ENCODE results near the gene KAT2B.
"Not testable (repeated sequence)": the region's sequence is repeated elsewhere in the genome, so short reads cannot be mapped to it uniquely, and the experiment has no call there.

Gene KAT2B

DNA sequence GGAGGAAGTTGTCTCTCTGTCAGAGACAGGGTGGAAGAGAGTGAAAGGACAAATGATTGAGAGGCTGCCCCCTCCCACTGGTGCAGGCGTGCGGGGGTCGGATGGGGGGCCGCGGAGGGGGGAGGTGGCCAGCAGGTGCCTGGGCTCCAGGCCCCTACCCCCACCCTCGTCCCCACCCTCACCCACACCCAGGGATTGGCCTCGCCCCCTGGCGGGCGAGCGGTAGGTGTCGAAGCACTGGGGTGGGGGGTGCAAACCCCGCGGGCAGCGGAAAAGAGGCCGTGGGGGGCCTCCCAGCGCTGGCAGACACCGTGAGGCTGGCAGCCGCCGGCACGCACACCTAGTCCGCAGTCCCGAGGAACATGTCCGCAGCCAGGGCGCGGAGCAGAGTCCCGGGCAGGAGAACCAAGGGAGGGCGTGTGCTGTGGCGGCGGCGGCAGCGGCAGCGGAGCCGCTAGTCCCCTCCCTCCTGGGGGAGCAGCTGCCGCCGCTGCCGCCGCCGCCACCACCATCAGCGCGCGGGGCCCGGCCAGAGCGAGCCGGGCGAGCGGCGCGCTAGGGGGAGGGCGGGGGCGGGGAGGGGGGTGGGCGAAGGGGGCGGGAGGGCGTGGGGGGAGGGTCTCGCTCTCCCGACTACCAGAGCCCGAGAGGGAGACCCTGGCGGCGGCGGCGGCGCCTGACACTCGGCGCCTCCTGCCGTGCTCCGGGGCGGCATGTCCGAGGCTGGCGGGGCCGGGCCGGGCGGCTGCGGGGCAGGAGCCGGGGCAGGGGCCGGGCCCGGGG lies at the start of gene KAT2B:
KAT2B (plus strand) TSS at position 682 of the 783 bp plus-strand sequence; CDS start at position 714, 32 bp downstream.
- DNase-seq = peak; percentile 59

DNA sequence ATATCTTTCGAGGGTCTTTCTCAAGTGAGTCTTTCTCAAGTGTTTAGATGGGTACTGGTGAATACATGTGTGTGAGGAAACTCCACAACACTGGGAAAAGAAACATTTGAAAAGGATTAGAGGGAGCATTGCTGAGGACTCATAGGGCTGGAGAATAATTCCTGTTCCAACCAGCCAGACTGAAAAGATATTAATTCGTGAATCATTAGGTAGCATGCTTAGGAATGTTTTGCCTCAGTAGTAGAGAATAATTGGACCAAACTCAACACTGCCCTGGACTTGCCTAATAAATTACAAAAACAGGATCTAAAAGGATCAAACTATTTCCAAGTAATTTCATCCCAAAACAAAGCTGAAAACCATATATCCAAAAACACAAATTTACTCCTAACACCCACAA lies 45.5 kb upstream of the KAT2B start:
- DNase-seq = no peak

DNA sequence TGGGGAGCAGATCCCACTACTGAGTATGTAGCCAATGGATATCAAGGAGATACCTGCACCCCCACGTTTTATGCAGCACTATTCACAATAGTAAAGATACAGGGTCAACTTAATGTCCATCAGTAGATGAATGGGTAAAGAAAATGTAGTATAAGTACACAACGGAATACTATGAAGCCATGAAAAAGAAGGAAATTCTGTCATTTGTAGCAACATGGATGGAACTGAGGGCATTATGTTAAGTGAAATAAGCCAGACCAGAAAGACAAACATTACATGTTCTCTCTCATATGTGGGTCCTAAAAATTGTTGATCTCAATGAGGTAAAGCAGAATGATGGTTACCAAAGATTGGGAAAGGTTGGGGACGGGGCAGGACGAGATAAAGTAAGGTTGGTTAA lies 42.7 kb upstream of the KAT2B start:
- DNase-seq = no peak

DNA sequence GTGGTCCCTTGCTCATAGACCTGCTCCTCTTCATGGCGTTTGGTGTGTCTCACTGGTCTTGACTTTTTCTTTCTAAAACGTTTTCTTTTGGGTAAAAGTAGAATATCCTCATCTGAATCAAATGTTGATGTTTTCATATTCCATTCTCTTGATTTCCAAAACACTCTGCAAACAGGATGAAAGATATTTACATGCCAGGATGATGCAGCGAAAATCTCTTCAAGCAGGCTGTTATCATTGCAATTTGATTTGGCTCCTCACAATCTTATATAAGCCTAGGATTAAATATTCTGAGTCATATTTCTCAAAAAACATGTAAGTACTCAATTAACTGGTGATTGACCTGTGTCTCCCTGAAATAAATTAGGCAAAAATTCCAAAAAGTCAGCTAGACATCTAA lies 38.3 kb upstream of the KAT2B start:
- no peak for DNase-seq

DNA sequence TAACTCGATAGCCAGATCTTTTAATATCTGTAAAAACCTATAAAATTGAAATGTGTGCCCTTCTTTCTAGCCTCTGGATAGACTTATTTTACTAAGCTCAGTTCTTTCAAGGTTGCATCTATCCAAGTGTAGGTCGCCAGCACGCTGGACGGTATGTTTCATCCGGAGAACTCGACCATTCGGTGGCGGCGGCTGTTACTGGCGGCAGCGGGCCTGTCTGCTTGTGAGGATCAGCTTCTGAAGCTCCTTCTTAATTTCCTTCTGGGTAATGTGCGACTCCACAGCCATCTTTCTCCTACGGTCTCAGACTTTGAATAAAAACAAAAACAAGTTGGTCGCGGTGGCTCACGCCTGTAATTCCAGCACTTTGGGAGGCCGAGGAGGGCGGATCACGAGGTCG lies 32.3 kb upstream of the KAT2B start:
- DNase-seq = no peak

DNA sequence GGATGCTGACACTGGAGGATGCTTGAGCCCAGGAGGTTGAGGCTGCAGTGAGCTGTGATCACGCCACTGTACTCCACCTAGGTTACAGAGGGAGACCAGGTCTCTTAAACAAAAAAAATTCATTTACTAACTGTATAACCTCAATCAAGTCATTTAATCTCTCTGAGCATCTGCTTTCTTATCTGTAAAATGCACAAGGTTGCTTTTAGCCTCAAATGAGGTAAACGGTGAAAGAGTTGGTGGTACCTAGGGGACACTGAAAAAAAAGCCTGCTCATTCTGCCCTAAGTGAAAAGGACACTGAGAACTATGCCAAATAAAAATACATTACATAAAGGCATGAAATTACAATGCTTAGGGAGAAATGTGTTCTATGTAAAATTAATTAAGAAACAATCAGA lies 31.6 kb upstream of the KAT2B start:
- no peak for DNase-seq

DNA sequence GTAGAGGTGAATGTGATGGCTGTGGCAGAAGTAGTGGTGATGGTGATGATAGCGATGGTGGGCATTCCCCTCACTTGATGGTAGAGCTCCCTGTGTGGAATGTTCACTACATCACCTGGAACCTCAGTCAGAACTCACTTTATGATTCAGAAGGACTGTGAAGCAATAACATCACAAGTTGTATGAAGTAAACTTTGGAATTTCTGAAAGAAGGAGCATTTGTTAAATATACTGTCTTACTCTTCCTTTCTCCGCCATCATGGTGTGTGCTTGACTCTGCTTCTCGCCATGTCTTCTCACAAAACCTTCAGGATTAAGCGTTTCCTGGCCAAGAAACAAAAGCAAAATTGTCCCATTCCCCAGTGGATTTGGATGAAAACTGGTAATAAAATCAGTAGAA lies 28.1 kb upstream of the KAT2B start, which contains the start of gene PP2D1:
PP2D1 (minus strand) TSS at position 101 of the 400 bp plus-strand sequence. CDS start 192 bp downstream, outside the sequence.
- DNase-seq = no peak

DNA sequence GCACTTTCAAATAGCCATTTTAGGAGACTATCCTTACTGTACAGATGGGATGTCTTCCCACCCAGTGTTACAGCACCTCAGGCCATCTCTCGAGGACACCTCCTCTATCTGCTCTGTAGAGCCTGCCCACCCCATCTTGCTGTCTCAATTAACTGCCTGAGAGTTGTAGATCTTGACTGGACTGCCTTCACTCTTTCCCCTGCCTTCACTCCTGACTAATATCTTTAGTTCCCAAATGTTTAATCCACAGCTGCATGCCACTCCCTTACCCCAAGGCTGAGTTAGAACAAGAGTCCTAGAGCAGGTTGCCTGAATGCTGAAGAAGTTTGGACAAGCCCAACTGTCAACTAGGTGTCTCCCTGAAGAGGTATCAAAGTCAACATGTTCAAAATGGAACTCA lies 26.9 kb upstream of the KAT2B start:
- no peak for DNase-seq

DNA sequence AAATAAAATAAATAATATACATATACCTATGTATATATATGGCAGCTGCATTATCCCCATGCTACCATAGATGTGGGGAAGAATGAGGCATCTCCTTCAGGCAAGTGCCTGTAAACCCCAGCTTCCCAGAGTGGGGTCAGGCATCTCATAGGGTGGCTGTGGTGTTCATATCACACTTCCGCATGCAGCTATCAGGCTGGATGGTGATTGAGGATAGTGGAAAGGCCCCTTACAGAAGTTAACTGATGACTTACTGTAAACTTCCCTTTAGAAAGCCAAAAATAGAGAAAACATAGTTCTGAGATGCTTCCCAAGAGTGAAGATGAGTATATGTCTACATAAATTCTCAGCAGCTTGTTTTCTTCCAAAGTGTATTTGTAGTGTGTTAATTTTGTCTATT lies 24.7 kb upstream of the KAT2B start:
- no peak for DNase-seq

DNA sequence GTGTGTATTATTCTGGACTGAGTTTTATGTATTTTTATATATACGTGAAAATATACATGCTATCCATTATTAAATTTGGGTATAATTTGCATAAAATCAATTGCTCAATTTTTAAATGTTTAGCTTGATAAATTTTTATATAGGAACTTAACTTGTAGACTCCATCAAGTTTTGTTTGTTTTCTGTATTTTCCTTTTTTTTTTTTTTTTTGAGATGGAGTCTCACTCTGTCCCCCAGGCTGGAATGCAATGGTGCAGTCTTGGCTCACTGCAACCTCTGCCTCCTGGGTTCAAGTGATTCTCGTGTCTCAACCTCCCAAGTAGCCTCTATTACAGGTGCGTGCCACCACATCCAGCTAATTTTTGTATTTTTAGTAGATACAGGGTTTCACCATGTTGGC lies 24.2 kb upstream of the KAT2B start:
- DNase-seq = not testable (repeated sequence)

DNA sequence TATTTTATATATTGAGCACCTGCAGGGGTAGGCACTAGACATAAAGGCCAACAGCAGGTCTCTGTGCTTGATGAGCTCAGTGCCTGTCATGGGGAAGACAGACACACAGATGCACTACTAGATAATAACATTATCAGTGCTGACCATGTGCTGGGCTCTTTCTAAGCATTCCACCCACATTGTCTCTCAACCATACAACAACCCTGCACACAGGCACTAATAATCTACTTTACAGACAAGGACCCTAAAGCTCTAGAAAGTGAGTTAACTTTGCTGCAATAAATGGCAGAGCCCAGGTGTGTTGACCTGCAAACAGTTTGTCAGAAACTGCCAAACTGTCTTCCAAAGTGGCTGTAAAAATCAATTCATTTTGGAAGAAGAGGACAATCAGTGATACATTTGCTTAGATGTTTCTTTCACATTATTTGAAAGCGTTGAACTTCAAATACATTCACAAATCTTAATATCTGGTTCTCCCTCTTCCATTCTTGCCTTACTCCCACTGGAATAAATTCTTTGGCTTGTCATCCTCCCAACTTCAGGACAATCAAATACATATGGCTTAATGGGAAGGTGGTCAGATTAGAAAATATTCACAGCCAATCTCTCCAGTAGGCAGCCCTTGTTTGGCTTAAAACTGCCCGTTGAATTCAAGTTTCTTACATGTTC lies 17.2 kb upstream of the KAT2B start:
- no peak for DNase-seq

DNA sequence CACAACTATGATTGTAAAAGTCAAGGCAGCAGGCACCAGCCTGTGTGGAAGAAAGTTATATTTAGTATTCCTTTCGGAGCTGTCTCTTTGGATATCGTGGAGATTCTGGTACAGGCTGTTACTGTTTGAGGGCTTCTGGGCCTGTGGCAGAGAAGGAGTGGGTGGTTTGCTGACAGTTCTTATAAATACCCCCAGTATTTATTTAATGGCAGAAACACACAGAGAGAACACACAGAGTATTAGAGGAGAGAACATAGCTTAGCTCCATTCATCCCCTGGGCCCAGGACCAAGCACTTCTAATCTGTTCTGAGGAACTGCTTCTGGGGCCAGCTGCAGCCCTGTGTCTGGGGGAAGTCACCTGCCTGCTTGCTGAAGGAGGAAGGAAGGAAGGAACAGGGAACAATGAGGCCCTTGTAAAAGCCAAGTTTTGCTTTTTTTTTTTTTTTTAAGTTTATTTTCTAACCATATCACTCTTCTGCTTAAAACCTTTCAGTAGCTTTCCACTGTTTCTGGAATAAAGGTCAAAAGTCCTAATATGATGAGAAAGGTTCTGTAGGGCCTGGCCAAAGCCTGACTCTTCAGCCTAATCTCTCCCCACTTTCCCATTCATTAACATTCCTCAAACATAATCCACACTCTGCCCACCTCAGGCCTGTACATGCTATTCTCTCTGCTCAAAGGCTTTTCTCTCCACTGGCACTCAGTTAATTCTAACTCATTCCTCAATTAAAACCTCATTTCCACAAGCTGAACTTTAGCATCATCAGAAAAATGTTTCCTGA lies 16.4 kb upstream of the KAT2B start:
- DNase-seq = no peak

DNA sequence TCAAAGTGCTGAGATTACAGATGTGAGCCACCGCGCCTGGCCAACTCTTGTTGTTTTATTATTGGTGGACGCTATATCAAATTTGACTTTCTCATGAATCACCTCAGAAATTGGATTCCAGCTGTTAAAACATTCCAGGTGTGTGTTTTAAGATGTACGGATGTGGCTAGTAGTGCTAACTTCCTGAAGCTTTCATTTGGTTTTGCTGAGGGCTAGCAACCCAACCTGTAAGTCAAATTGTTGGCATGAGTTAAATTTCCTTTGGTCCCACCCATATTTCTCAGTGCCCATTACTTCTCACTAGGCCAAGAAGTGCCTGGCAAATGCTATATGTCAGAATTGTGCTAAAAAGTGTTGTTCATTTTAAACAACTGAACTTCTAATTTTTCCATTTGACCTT lies 13.1 kb upstream of the KAT2B start:
- DNase-seq = no peak

DNA sequence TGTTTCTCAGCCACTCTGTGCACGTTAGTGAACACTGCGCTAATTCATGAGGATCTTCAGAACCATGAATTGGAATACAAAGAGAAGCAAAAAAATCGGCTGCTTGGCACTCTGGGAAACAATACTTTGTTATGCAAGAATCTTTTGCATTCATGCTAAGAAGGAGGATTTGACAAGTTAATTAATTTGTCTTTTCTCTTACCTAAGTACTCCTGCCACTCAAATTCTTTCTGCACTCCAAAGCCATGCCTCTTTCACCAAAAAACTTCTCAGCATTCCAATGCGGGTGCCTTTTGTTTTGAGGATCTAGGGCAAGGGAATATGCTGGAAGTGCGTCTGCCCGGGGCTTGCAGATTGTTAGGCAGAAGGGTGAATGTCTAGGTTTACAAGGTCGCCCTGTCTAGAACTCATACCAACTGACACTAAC lies 11.3 kb upstream of the KAT2B start:
- no peak for DNase-seq

DNA sequence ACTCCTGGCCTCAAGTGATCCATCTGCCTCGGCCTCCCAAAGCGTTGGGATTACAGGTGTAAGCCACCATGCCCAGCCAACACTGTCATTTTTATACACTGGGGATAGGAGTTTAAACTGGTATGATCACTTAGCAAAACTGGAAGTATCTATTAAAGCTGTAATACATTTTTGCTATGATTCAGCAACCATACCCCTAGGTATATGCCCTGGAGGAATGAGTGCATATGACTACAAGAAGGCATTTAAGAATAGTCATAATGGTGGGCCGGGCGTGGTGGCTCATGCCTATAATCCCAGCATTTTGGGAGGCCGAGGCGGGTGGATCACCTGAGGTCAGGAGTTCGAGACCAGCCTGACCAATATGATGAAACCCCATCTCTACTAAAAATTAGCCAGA lies 8.3 kb upstream of the KAT2B start:
- DNase-seq = not testable (repeated sequence)

DNA sequence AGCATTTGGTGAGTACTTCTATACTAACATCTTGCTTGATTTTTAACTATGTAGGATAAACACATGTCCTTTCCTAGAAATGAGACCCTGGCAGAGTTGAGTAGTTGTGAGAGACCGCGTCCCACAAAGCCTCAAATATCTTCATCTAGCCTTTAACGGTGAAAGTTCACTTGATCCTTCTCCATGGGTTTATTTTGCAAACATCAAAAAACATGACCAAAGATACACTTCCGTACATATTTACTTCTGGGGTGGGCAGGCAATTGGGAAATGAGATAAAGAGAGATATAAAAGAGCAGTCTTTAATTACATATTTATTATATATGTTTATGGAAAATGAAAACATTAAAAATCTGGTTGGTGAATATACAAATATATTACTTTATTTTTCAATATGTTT lies 5.2 kb upstream of the KAT2B start:
- no peak for DNase-seq

DNA sequence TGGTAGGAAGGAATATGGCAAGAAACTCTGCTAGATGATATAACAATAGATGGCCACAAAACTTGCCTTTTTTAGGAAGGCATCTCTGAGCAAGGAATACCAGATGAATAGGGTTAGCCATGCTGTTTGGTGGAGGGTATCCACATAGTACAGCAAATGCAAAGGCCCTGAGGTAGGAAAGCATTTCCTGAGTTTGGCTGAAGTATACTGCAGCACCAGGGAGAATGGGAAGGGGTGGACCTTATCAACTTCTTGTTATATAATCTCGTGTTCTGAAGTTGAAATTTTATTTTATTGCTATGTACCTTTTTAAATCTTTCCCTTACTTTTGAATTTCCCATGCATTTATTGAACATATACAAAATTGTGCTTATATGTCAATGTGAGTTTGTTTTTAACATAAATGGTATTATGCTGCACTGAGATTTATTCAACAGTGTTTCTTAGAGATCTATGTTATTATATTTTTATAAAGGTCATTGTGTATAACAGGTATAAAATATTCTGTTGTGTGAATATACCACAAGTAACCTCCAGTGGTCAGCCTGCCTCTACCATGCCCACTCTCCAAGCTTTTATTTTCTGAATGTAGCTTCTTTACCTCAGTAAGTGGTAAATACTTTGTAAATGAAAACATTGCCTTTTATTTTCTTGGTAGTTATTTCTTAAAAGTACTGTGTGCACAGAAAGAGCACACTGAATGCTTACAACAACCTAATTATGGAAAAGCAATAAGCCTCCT lies 2.8 kb upstream of the KAT2B start:
- no peak for DNase-seq

DNA sequence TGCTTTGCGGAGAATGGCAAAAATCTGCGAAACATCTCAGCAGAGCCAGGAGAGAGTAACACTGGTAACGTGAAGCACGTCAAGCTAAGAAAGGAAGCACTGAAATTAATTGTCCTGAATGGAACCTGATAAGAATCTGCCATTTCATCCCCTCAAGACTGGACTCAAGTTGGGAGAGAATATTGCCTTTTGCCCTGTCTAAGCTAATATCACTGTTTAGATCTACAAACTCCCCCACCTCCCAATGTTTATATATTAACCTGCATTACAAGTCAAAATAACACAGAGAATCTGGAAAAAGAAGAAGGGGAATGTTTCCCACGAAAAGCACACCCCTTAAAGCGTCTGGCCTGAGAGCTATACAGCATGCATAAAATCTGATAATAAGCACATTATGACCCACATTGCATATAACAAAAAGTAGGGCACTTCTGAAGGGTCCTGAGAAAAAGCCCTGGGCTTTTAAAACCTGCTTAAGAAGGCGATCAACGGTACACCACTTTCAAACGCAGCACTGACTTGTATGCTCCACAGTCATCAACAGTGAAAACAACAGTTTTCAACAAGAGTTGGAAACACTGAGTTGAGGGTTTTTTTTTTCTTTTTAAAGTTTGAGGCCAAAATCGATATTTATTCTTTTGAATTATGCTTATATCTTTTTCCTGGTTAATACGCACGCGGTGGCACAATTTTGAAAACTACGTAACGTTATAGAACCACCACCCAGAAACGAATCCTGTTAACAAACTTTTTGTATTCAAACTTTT lies 1.4 kb upstream of the KAT2B start:
- DNase-seq = no peak

DNA sequence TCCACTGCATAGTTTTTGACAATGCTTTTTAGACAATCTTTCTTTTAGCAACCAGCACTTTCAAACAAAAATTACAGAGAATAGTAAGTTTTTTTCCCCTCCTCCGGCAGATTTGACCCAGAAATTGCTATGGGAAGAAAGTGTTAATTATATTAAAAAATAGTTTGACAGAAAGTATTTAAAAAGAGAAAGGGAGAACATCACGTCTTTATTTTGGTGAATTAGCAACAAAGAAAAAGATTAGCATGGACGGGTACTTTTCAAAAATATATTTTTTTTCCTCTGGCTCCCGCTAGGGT lies 831 bp upstream of the KAT2B start:
- DNase-seq = no peak

DNA sequence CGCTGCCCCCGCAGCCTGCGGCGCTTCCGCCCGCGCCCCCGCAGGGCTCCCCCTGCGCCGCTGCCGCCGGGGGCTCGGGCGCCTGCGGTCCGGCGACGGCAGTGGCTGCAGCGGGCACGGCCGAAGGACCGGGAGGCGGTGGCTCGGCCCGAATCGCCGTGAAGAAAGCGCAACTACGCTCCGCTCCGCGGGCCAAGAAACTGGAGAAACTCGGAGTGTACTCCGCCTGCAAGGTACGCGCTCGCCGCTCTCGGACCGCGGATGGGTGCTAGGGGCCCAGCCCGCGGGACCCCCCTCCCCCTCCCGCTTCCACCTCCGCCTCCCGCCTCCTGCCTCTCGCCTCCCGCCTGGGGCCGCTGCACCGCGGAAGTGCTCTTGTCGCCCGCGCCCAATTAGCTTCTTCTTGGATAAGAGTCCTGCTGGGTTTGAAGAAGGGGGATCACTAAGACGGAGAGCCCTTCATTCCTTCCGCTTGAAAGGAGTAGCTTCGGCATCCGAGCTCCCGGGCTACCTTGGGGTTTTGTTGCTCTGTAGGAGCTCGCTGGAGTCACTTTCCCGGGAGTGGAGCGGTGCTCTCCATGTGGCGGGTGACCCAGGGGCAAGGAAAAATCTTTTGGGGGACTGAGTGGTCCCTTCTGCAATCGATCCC lies 426 bp downstream of the KAT2B start:
- DNase-seq = peak; percentile 39

DNA sequence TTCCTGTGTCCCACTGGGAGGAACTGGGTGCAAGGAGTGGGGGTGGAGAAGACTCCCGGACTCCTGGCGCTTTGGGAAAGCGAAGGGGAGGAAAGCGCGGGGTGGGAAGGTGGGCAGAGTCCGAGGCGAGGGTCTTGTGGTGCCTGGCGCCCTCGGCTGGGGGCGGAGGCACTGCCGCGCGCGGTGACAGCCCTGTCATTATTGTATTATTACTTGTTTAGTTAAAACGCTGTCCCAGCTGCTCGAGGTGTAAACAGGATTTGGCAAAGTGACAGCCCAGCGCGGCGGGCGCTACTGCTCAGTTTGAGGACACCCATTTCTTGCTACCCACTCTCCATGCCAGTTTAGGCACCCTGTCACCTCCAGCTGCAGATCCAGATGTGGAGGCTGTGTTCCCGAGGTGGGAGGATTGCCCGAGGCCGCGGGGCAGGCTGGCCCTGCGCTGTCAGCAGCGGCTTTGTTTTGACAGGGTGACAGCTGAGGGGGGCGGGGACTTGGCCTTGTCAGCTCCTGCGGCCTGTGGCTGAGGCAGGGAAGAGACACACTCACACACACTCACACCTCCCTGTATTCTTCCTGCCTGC lies 1.0 kb downstream of the KAT2B start:
- peak; percentile 45 for DNase-seq

Data from NCI-H774 (cell line).